Measurements from ENCODE around the gene PDE1C.
"Not testable (repeated sequence)": the region's sequence is repeated elsewhere in the genome, so short reads cannot be mapped to it uniquely, and the experiment has no call there.

The PDE1C gene

DNA sequence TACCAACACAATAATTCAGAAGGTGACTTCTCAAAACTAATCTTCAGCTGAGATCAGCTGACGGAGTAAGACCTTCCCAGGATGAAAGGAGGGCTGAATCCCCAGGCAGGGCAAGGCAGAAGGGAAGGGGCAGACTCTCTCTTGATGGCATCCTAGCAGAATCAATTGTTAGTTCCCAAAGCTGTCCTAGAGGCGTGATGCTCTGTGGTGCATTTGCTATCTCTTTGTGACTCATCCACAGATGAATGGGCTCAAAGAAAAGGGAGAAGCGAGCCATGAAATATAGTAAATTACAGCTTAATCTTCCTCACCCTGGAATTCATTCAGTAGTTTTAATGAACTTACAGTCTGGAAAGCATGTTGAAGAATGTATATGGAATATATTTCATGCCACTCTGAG lies 37.2 kb downstream of the PDE1C start:
- no peaks in the 10 kb centered on the region for H3K27me3 ChIP-seq (ENCODE audit: control insufficient read depth, insufficient read depth, low read length)
- H3K4me1 ChIP-seq (ENCODE audit: control insufficient read depth, insufficient read depth, low read length), result no peaks in the 10 kb centered on the region
- no peak overlapping the region for H3K27ac ChIP-seq (ENCODE audit: low read depth, low read length)
- no peak overlapping the region for H3K4me3 ChIP-seq (ENCODE audit: low read length)
- H3K9ac ChIP-seq (ENCODE audit: low read length), result no peak overlapping the region
- no peaks in the 10 kb centered on the region for H3K36me3 ChIP-seq (ENCODE audit: control insufficient read depth, insufficient read depth, low read length)

- Histone ChIP-seq H3K4me3 (ENCODE audit: low read length) (no peak overlapping the region), H3K27ac (ENCODE audit: low read depth, low read length) (no peak overlapping the region), H3K36me3 (ENCODE audit: control insufficient read depth, insufficient read depth, low read length) (no peaks in the 10 kb centered on the region), H3K27me3 (ENCODE audit: control insufficient read depth, insufficient read depth, low read length) (no peaks in the 10 kb centered on the region), H3K4me1 (ENCODE audit: control insufficient read depth, insufficient read depth, low read length) (no peaks in the 10 kb centered on the region), H3K9ac (ENCODE audit: low read length) (no peak overlapping the region)
Observed at GRCh38 chr7:32032211-32032610, 38.0 kb downstream of the PDE1C start.

DNA sequence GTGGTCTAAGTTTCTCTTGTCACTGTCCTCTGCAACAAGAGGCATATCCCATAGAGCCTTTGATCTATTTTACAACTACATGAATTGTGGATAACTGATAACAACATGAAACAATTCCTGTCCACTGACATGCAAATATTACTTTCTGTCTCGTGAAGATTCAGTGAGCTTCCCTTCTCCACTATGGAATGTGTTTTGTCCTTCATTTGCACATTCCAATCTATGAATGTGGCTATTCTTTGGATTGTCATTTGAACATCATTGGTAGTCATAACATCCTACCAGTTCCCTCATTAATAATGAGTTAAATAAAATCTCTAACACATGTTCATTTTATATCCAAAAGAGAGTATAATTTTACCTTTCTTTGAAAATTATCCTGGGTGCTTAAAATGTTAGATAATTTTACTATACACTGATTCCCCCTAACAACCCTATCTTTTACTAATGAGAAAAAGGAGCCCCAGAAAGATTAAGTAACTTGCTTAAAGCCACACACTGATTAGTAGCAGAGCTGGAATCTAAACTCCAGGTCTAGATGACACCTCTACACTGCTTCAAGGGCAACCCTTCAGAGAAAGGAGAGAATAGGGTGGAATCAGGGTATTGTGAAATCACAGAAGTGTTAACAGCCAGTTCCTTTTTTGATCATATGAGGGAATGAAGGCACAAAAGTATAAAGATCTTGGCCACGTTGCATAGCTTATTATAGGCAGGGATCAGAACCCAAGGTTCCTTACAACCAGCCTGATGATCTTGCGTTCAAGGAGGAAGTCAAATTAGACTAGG lies 39.1 kb downstream of the PDE1C start:
- Histone ChIP-seq H3K27me3 (ENCODE audit: control insufficient read depth, insufficient read depth, low read length) (no peaks in the 10 kb centered on the region), H3K9ac (ENCODE audit: low read length) (no peak overlapping the region), H3K4me3 (ENCODE audit: low read length) (no peak overlapping the region), H3K4me1 (ENCODE audit: control insufficient read depth, insufficient read depth, low read length) (no peaks in the 10 kb centered on the region), H3K36me3 (ENCODE audit: control insufficient read depth, insufficient read depth, low read length) (no peaks in the 10 kb centered on the region), H3K27ac (ENCODE audit: low read depth, low read length) (no peak overlapping the region)

DNA sequence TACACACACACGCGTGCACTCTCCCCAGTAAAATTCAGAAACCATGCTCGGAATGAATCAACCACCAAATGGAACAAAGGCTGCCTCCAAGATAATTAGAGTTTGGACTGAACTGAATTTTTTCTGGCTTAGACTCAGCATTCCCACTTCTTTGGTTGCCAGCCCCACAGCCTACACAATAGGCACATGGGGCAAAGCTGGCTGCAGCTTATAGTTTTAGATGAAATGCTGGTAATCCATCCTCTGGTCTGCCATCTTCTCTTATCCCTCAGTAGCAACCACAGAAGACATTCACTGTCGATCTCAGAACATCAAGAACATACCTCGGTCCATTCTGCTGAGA lies 44.2 kb downstream of the PDE1C start:
- Histone ChIP-seq H3K4me3 (ENCODE audit: low read length) (no peak overlapping the region), H3K27me3 (ENCODE audit: control insufficient read depth, insufficient read depth, low read length) (no peaks in the 10 kb centered on the region), H3K27ac (ENCODE audit: low read depth, low read length) (no peak overlapping the region), H3K9ac (ENCODE audit: low read length) (no peak overlapping the region), H3K4me1 (ENCODE audit: control insufficient read depth, insufficient read depth, low read length) (no peaks in the 10 kb centered on the region), H3K36me3 (ENCODE audit: control insufficient read depth, insufficient read depth, low read length) (no peaks in the 10 kb centered on the region)

DNA sequence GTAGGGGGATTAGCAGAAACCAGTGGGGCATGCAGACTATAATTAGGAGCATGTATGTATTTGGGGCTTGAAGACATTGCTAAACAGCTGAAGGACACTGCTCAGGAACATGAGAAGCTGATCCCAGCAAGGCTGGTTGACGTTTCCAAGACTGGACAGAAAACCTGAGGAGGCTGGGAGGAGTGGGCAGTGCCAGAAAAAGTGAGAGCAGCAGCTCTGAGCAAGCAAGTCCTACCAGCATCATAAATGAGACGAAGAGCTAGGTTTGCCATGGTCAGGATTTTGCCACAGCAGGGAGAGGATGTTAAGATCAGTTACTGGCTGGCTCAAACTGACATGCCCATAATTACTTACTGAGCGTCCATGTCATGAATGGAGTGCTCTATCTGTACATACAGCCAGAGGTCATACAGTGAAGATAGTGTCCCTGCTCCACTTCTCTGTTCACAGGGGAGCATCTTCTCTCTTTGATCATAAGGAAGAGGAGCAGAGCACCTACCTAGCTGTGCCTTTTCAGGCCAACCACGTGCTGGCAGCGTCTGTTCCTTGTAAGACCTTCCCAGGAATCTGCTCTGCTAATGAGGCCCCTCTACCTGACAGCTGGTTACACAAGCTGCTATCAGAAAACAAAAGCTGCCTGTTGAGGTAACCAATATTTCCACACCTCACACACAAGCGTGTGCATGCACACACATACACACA lies 44.7 kb downstream of the PDE1C start:
- no peak overlapping the region for H3K9ac ChIP-seq (ENCODE audit: low read length)
- no peak overlapping the region for H3K4me3 ChIP-seq (ENCODE audit: low read length)
- no peaks in the 10 kb centered on the region for H3K36me3 ChIP-seq (ENCODE audit: control insufficient read depth, insufficient read depth, low read length)
- H3K27ac ChIP-seq (ENCODE audit: low read depth, low read length), result no peak overlapping the region
- no peaks in the 10 kb centered on the region for H3K27me3 ChIP-seq (ENCODE audit: control insufficient read depth, insufficient read depth, low read length)
- H3K4me1 ChIP-seq (ENCODE audit: control insufficient read depth, insufficient read depth, low read length), result no peaks in the 10 kb centered on the region

GRCh38 chr7:32023376-32023775 lies 46.8 kb downstream of the PDE1C start:
- Histone ChIP-seq H3K36me3 (ENCODE audit: control insufficient read depth, insufficient read depth, low read length) (no peaks in the 10 kb centered on the region), H3K27ac (ENCODE audit: low read depth, low read length) (no peak overlapping the region), H3K4me3 (ENCODE audit: low read length) (no peak overlapping the region), H3K4me1 (ENCODE audit: control insufficient read depth, insufficient read depth, low read length) (no peaks in the 10 kb centered on the region), H3K27me3 (ENCODE audit: control insufficient read depth, insufficient read depth, low read length) (no peaks in the 10 kb centered on the region), H3K9ac (ENCODE audit: low read length) (no peak overlapping the region)

DNA sequence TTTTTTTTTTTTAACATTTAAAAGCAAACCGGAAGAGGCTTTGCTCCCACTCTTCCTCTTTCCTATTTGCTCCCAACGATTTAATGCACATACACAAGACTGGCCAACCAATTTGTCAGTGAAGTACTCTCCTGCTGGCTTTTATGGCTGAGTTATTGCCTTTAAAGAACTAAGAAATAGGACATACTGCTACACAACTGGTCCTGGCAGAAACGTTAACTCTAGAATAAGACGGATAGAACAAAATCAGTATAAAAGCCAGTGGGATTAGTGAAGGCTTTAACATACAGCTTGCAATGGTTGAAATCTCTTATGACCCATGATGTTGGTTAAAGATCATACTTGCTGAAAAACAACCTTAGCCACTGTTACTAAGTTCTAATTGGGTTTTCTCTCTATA lies 47.2 kb downstream of the PDE1C start:
- Histone ChIP-seq H3K4me3 (ENCODE audit: low read length) (no peak overlapping the region), H3K9ac (ENCODE audit: low read length) (no peak overlapping the region), H3K27ac (ENCODE audit: low read depth, low read length) (no peak overlapping the region), H3K4me1 (ENCODE audit: control insufficient read depth, insufficient read depth, low read length) (no peaks in the 10 kb centered on the region), H3K36me3 (ENCODE audit: control insufficient read depth, insufficient read depth, low read length) (no peaks in the 10 kb centered on the region), H3K27me3 (ENCODE audit: control insufficient read depth, insufficient read depth, low read length) (no peaks in the 10 kb centered on the region)

DNA sequence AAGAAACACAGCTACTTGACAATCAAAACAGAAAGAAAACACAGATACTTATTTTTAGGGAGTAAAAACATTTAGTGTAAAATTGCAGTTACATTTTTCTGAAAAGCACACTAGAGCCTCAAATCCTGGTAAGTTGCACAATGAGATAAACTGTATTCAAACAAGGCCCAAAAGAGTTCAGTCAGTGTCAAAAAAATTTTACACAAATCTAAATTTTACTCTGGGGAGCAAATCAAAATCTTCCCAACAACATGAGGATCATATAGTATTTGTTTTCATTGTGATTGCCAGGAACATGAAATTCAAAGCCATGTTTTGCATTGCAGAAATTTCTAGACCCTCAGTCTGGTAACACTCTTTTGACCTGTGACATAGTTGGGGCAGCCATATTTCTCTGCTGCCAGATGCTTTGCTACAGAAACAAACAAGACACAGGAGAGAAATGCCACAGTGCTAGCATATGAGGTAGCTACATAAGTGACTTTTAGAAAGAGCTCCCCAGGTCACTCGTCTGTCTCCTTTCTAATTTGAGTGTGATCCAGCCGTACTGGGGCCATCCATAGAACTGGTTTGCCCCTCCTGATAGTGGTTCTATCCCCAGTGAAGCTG lies 49.6 kb downstream of the PDE1C start:
- Histone ChIP-seq H3K4me1 (ENCODE audit: control insufficient read depth, insufficient read depth, low read length) (no peaks in the 10 kb centered on the region), H3K36me3 (ENCODE audit: control insufficient read depth, insufficient read depth, low read length) (no peaks in the 10 kb centered on the region), H3K9ac (ENCODE audit: low read length) (no peak overlapping the region), H3K4me3 (ENCODE audit: low read length) (no peak overlapping the region), H3K27ac (ENCODE audit: low read depth, low read length) (no peak overlapping the region), H3K27me3 (ENCODE audit: control insufficient read depth, insufficient read depth, low read length) (no peaks in the 10 kb centered on the region)

DNA sequence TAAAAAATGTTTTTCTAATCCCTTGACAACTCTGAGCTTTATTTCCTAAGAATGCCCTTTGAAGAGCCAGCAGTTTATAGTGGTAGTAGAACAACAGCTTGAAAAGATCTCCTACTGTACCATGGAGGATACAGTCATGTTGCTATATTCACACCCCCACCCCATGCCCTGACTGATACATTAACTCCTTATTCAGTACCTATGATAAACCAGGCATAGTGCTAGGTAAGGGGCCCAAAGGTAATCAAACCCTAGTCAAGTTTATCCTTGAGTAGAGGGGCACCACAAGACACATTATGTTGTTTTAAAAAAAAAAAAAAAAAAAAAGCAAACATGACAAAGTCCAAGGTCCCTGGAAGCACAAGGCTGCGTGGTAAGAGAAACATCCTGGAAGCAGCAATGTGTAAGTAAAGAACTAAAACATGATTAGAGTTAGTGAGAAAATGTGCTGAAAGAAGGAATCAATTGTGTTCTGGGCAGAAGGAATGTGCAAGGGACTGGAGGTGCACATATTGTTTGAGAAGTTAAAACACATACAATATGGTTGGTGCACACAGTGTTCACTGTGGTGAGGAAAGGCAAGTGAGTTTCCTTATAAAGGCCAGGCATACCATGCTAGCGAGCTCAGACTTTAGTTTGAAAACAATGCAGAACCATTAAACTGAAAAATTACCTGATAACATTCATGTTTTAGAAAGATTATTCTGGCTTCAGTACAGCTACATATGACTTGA lies 51.2 kb downstream of the PDE1C start:
- no peaks in the 10 kb centered on the region for H3K36me3 ChIP-seq (ENCODE audit: control insufficient read depth, insufficient read depth, low read length)
- no peak overlapping the region for H3K4me3 ChIP-seq (ENCODE audit: low read length)
- no peak overlapping the region for H3K27ac ChIP-seq (ENCODE audit: low read depth, low read length)
- H3K9ac ChIP-seq (ENCODE audit: low read length), result no peak overlapping the region
- H3K4me1 ChIP-seq (ENCODE audit: control insufficient read depth, insufficient read depth, low read length), result no peaks in the 10 kb centered on the region
- H3K27me3 ChIP-seq (ENCODE audit: control insufficient read depth, insufficient read depth, low read length), result no peaks in the 10 kb centered on the region

DNA sequence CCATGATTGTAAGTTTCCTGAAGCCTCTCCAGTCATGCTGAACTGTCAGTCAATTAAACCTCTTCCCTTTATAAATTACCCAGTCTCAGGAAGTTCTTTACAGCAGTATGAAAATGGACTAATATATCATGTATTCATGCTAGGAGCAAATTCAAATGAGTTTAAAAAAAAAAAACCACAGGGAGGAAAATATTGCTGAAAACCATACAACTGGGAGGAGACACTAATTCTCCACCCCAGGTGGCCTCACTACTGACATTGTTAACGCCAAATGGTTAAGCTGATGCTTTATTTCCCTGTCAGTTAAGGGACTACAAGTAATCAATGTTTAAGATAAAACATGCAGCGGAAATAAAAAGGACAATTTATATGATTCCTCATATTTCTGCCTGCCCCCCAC lies 55.1 kb downstream of the PDE1C start:
- Histone ChIP-seq H3K36me3 (ENCODE audit: control insufficient read depth, insufficient read depth, low read length) (no peaks in the 10 kb centered on the region), H3K4me1 (ENCODE audit: control insufficient read depth, insufficient read depth, low read length) (no peaks in the 10 kb centered on the region), H3K4me3 (ENCODE audit: low read length) (no peak overlapping the region), H3K9ac (ENCODE audit: low read length) (no peak overlapping the region), H3K27ac (ENCODE audit: low read depth, low read length) (no peak overlapping the region), H3K27me3 (ENCODE audit: control insufficient read depth, insufficient read depth, low read length) (no peaks in the 10 kb centered on the region)

- not testable (repeated sequence) for H3K27me3 ChIP-seq (ENCODE audit: control insufficient read depth, insufficient read depth, low read length); H3K4me3 ChIP-seq (ENCODE audit: low read length); H3K36me3 ChIP-seq (ENCODE audit: control insufficient read depth, insufficient read depth, low read length); H3K9ac ChIP-seq (ENCODE audit: low read length); H3K4me1 ChIP-seq (ENCODE audit: control insufficient read depth, insufficient read depth, low read length); H3K27ac ChIP-seq (ENCODE audit: low read depth, low read length)
Observed at GRCh38 chr7:32013471-32013870, 56.7 kb downstream of the PDE1C start.

DNA sequence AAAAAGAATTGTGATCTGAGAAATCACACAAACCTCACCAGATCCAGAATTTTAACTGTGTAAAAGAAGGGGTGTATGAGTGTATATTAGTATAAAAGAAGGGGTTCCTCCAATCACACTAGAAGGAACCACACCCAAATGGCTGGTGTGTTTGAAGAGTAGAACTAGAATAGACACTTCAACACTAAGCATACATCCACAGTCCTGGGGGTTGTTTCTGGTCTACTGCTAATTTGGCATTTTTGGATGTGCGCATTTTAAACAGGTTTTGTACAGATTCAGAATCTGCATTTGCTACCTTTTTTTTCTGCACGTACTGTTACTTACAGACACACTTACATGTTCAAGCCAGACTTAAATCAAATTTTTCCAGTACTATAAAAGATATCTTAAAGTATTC lies 64.6 kb downstream of the PDE1C start:
- no peak overlapping the region for H3K9ac ChIP-seq (ENCODE audit: low read length)

More for the DNA sequence above, 64.6 kb downstream of the PDE1C start:
- Histone ChIP-seq H3K27me3 (ENCODE audit: control insufficient read depth, insufficient read depth, low read length) (no peaks in the 10 kb centered on the region), H3K36me3 (ENCODE audit: control insufficient read depth, insufficient read depth, low read length) (no peaks in the 10 kb centered on the region), H3K4me1 (ENCODE audit: control insufficient read depth, insufficient read depth, low read length) (no peaks in the 10 kb centered on the region), H3K4me3 (ENCODE audit: low read length) (no peak overlapping the region), H3K27ac (ENCODE audit: low read depth, low read length) (no peak overlapping the region)

All from rectal smooth muscle tissue (tissue), 1 donor.